Measurements from ENCODE around the gene IL1F10.

DNA sequence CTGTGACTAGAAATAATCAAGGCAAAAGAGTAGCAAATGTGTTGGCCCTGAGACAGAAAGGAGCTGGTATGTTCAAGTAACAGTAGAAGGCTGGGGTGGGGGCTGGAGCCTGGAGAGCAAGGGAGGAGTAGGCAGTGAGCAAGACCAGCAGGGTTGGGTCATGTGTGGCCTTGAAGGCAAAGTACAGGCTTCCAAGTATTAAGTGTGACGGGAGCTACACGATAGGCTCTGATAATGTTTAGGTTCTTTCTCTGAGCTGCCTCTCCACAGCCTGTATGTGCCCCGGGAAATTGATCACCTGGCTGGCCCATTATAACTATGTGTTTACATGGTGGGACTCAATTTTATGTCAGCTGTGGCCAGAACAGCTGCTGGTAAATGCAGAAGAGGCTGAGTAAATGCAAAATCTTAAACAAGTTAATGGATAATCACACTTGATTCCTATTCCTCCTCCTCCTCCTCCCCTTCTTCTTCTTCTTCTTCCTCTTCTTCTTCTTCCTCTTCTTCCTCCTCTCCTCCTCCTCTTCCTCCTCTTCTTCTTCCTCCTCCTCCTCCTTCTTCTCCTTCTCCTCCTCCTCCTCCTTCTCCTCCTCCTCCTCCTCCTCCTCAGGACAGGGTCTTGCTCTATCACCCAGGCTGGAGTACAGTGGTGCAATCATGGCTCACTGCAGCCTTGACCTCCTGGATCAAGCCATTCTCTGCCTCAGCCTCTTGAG, 9.3 kb downstream of the IL1F10 start:
- no peak for TF ChIP-seq EZH2phosphoT487 (IDR thresholded peaks at IDR 0.05; ENCODE audit: low read depth)
- TF ChIP-seq, protein P1, sequence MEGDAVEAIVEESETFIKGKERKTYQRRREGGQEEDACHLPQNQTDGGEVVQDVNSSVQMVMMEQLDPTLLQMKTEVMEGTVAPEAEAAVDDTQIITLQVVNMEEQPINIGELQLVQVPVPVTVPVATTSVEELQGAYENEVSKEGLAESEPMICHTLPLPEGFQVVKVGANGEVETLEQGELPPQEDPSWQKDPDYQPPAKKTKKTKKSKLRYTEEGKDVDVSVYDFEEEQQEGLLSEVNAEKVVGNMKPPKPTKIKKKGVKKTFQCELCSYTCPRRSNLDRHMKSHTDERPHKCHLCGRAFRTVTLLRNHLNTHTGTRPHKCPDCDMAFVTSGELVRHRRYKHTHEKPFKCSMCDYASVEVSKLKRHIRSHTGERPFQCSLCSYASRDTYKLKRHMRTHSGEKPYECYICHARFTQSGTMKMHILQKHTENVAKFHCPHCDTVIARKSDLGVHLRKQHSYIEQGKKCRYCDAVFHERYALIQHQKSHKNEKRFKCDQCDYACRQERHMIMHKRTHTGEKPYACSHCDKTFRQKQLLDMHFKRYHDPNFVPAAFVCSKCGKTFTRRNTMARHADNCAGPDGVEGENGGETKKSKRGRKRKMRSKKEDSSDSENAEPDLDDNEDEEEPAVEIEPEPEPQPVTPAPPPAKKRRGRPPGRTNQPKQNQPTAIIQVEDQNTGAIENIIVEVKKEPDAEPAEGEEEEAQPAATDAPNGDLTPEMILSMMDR (IDR thresholded peaks at IDR 0.05; ENCODE audit: low read depth, low read length) = no peak

Measured in OCI-LY3 (cell line).